ENCODE measurements around the gene AGAP3. TPM values are rescaled to one million over a fixed set of nuclear protein-coding genes. Genes with fewer than 3 reads are reported as not detected.
A peak's percentile ranks its signal among the peaks of the same experiment; 100 is the strongest.

AGAP3 gene
- total RNA-seq, 1 experiment from 2014 or later: 126 TPM

DNA sequence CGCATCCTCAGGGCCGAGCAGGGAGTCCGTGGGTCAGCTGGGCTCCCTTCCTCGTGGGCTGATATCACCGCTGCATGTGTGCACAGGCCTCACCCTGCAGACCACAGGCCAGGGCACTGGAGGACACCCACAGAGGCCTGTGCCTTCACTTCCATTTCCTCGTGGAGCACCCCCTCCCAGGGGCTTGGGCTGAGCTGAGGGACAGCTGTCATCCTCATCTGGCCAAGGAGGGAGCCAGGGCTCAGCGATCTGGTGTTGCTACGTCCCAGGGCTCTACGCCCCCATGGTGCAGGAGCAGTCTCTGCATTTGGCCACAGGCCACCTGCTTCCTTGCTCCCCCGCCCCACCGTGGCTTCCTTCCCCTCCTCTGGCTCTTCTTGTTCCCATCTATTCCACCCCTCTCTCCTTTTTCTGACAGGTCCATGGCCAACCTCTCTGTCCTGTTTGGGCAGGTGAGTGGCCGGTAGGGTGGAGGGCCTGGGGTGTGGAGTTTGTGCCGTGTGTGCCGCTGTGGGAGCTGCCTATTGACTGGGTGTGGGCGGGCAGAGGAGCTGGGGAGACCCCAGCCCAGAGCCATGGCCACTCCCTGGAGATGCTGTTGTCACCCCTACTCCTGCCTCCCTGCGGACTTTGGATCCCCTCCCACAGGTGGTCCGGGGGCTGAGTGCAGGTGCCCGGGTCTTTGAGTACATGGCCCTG lies 46.3 kb upstream of the AGAP3 start:
- H4K20me1 ChIP-seq (ENCODE audit: insufficient read depth): no peaks in the 10 kb centered on the region
- H3K27ac ChIP-seq (ENCODE audit: low read depth, low read length): no peak overlapping the region; the same call in 1 of the 2 replicates
- ChIA-PET POLR2A (interaction anchor here (2.3 kb wide), 1 partner anchor 12 kb away, joined by 11 read pairs; the partner anchor contains the start of gene ABCB8), CTCF (no interaction called here), RAD21 (ENCODE audit: low non-redundant PET in 1 of 2, low total read pairs in 2 of 2, uncharacterized antibody in 2 of 2, unreplicated experiment in 2 of 2) (no interaction called here)
- BruUV-seq (replicated peaks): no TSS peak
- peaks cover 16 to 19% of the 10 kb centered on the region in 2 experiments for H3K4me1 ChIP-seq (ENCODE audit: control insufficient read depth in 1 of 2, insufficient read depth in 2 of 2, low read length in 2 of 2)
- H3K36me3 ChIP-seq (ENCODE audit: control insufficient read depth in 1 of 2, insufficient read depth in 2 of 2, low read length in 2 of 2): peaks cover under 1 to 10% of the 10 kb centered on the region in 2 experiments; a peak in 2 of 4 replicates
- no peak overlapping the region for H2AFZ ChIP-seq (ENCODE audit: low read depth, low read length, poor library complexity, severe bottlenecking)
- no peaks in the 10 kb centered on the region for H3K79me2 ChIP-seq (ENCODE audit: insufficient read depth, low read length)
- H3K27me3 ChIP-seq (ENCODE audit: insufficient read depth, low read length): no peaks in the 10 kb centered on the region
- H3K9me3 ChIP-seq (ENCODE audit: control insufficient read depth in 1 of 2, insufficient read depth in 1 of 2, low read depth in 1 of 2, low read length in 2 of 2): no peaks in the 10 kb centered on the region
- intact Hi-C loops (cut with micrococcal nuclease): no loop called here
- no peak overlapping the region for H3K4me3 ChIP-seq (replicated peaks in 1 of 2; ENCODE audit: low read depth in 1 of 2, low read length in 2 of 2)
- peak overlapping the region; percentile 56 for H3K4me2 ChIP-seq (ENCODE audit: low read length)
- no peaks in the 10 kb centered on the region for H3K9me2 ChIP-seq (ENCODE audit: insufficient read depth)
- TF ChIP-seq POLR2A (IDR thresholded peaks at IDR 0.05; ENCODE audit: borderline replicate concordance, extremely low read depth, insufficient read depth, insufficient read length): no peak
- TF ChIP-seq TCF7L2 (IDR thresholded peaks at IDR 0.05; ENCODE audit: borderline replicate concordance, extremely low read depth, insufficient read depth, insufficient read length): no peak
- TF ChIP-seq, protein P1, sequence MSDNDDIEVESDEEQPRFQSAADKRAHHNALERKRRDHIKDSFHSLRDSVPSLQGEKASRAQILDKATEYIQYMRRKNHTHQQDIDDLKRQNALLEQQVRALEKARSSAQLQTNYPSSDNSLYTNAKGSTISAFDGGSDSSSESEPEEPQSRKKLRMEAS (IDR thresholded peaks at IDR 0.05): no peak
- no peak for TF ChIP-seq SP1 (IDR thresholded peaks at IDR 0.05; ENCODE audit: low read depth)
- no peak for TF ChIP-seq EZH2phosphoT487 (IDR thresholded peaks at IDR 0.05; ENCODE audit: borderline replicate concordance)
- TF ChIP-seq POLR2AphosphoS5 (IDR thresholded peaks at IDR 0.05; ENCODE audit: low read depth, low read length): no peak
- TF ChIP-seq ELF1 (IDR thresholded peaks at IDR 0.05; ENCODE audit: borderline replicate concordance, low read depth): no peak
- TF ChIP-seq, protein P2, sequence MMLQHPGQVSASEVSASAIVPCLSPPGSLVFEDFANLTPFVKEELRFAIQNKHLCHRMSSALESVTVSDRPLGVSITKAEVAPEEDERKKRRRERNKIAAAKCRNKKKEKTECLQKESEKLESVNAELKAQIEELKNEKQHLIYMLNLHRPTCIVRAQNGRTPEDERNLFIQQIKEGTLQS (IDR thresholded peaks at IDR 0.05): no peak
- no peak for TF ChIP-seq CEBPB (IDR thresholded peaks at IDR 0.05; ENCODE audit: low read depth)
- no peak for TF ChIP-seq ZNF274 (IDR thresholded peaks at IDR 0.05; ENCODE audit: low read depth, low read length)
- TF ChIP-seq, protein P3, sequence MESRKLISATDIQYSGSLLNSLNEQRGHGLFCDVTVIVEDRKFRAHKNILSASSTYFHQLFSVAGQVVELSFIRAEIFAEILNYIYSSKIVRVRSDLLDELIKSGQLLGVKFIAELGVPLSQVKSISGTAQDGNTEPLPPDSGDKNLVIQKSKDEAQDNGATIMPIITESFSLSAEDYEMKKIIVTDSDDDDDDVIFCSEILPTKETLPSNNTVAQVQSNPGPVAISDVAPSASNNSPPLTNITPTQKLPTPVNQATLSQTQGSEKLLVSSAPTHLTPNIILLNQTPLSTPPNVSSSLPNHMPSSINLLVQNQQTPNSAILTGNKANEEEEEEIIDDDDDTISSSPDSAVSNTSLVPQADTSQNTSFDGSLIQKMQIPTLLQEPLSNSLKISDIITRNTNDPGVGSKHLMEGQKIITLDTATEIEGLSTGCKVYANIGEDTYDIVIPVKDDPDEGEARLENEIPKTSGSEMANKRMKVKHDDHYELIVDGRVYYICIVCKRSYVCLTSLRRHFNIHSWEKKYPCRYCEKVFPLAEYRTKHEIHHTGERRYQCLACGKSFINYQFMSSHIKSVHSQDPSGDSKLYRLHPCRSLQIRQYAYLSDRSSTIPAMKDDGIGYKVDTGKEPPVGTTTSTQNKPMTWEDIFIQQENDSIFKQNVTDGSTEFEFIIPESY (IDR thresholded peaks at IDR 0.05; ENCODE audit: extremely low read depth, insufficient replicate concordance, low read length): no peak
- TF ChIP-seq, protein P4, sequence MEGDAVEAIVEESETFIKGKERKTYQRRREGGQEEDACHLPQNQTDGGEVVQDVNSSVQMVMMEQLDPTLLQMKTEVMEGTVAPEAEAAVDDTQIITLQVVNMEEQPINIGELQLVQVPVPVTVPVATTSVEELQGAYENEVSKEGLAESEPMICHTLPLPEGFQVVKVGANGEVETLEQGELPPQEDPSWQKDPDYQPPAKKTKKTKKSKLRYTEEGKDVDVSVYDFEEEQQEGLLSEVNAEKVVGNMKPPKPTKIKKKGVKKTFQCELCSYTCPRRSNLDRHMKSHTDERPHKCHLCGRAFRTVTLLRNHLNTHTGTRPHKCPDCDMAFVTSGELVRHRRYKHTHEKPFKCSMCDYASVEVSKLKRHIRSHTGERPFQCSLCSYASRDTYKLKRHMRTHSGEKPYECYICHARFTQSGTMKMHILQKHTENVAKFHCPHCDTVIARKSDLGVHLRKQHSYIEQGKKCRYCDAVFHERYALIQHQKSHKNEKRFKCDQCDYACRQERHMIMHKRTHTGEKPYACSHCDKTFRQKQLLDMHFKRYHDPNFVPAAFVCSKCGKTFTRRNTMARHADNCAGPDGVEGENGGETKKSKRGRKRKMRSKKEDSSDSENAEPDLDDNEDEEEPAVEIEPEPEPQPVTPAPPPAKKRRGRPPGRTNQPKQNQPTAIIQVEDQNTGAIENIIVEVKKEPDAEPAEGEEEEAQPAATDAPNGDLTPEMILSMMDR (IDR thresholded peaks at IDR 0.05 in 2 of 3, conservative IDR thresholded peaks at IDR 0.05 in 1 of 3; ENCODE audit: borderline replicate concordance in 1 of 3, insufficient read depth in 1 of 3, low read depth in 2 of 3, low read length in 2 of 3): no peak
- no peak for TF ChIP-seq EGR1 (IDR thresholded peaks at IDR 0.05; ENCODE audit: low read depth)
- TF ChIP-seq JUND (IDR thresholded peaks at IDR 0.05): no peak
- TF ChIP-seq FOSL1 (IDR thresholded peaks at IDR 0.05; ENCODE audit: low read depth): no peak
- no peak for TF ChIP-seq EZH2 (IDR thresholded peaks at IDR 0.05)
- no peak for TF ChIP-seq CBX3 (IDR thresholded peaks at IDR 0.05; ENCODE audit: low read depth)
- ATAC-seq: no peak; the same call in none of the 2 replicates
- no peak overlapping the region for H3K9ac ChIP-seq (ENCODE audit: low read length)
- DNase-seq (ENCODE audit: low read depth, low spot score): no peak
